Glomerular visceral epithelial cell (primary cell): ENCODE results near the gene KANSL1L.
"Not testable (repeated sequence)": the region's sequence is repeated elsewhere in the genome, so short reads cannot be mapped to it uniquely, and the experiment has no call there.

Source experiments
- DNase-seq: peaks from one replicate; pipeline ENCODE4 v3.0.0-alpha.2; 2016; ENCODE audit errors: extremely low spot score

KANSL1L gene

DNA sequence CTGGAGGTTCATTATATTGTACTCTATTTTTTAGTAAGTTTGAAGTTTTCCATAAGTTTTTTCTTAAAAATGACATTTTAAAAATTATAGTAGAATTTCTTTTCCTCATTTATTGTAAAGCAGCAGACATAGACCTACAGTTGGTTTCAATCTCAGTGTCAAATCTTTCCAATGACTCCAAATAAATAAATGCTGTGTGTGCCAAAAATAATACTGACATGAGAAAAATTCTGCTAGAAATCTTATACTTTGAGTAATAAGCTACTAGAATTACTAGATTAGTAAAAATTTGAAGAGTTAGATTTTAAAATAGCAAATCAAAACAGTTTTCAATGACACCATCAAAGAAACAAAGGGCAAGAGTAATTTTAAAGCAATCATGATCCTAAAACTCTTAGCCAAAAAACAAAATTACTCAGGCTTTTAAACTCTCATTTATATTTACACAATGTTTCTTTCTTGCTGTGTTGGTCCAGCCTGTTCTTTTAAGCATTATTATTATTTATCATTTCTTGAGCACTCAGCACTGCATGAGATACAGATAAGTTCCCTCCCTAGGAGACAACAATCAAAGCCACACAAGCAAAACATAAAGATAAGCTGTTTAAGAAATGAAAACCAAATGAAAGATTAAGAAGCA is 8.3 kb upstream of the KANSL1L start:
- no peak for DNase-seq

DNA sequence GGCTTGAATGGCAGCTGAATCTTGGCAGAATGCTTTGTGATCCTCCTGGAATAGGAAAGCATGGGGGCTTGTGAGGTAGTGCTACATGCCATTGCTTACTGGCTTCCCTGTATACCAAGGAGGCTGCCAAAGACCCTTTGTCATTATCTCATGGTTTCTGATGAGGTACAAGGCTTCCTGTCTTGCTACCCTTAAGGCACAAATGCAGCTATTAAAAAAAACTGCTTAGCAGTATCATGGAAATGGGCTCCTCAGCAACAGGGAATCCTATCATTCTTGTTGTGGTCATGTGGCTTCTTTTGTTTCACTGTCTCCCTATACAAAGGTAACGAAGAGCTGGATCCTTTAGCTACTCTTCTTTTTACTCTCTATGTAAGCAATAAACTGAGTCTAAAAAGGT is 6.6 kb upstream of the KANSL1L start:
- no peak for DNase-seq

DNA sequence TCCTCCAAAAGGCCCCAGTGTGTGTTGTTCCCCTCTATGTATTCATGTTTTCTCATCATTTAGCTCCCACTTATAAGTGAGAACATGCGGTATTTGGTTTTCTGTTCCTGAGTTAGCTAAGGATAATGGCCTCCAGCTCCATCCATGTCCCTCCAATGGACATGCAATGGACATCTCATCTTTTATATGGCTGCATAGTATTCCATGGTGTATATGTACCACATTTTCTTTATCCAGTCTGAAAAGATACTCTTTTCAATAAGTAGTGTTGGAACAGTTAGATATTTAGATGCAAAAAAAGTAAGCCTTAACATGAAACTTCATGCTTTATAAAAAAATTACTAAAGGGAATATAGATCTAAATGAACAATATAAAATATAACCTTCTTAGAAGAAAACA is 5.9 kb upstream of the KANSL1L start:
- not testable (repeated sequence) for DNase-seq

DNA sequence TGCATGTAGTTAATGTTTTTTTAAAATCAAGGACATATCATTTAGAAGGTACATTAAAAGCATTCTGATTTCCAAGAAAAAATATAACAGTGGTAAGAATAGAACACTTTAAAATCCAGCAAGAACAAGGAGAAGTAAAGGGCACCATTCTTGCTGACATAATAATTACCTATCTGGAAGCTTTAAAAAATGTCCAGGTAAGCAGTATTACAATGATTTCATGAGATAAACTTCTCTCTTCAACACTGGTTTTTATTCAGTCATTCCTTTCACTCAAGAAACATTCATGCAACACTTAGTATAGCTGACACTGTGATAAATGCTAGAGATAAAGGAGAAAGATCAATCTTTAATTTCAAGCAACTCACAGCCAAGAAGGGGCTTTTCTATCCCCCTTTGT is 2.9 kb upstream of the KANSL1L start:
- DNase-seq, result no peak

DNA sequence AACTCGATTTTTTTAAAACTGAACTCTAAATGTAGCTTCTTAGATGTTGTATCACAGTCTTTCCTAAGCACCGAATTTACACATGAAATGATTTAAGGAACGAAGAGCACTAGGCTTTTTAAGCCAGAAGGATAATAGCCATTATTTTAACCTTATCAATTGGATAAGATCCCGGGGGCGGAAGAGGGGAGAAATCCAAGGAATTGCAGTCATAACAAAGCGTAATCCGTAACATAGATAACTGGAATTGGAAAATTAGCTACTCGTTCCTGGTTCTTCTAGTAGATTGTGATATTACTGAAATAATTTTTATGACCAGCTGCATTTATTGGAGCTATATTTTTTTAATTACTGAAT is 988 bp upstream of the KANSL1L start:
- DNase-seq, result no peak

DNA sequence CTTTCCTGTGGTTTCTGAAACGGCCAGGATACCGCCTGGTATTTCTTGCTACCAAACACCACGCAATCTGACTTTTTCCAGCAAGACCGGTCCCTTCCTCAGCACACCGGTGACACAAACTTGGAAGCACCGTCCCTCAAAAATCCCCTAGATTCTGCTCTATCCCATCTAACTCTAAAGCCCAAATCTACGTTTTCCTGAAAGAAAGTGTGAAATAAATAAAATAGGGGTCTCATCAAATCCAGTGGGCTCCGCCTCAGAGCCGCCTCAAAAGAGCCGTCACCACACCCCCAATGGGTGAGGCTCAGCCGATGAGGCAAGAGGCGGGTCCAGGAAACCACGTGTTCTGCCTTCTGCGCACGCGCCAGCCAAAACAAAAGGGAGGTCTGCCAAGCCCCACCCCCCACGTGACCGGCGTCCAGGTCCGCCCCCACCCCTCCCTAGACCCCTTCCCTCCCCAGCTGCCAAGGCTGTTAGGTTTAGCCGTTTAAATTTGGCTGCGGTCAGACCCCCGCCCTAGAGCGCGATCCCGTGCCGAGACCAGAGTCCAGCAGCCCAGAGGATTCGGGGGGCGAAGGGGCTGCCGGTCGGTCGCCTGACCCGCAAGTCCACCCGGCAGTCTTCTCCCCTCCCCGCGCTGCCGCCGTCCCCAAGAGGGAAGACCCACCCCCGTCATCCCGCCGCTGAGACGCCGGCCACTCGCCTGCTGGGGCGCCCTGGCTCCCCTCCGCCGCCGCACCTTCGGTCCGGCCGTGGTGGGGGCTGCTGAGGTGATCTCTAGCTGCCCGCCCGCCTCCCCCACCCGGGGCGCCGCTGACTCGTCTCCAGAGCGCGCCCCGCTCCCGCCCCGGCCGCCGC is 534 bp downstream of the KANSL1L start:
- peak; percentile 99 for DNase-seq

DNA sequence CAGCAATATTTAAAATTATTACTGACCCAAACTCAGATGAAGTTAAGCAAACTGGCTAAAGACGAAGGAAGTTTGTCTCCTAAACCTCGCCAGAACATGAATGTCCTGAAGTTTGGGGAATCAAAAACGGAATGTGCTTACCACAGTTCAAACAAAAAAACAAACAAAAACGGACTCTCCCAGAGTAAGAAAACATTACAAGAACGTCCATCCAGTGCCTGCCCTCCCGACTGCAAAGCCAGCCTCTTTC is 1.1 kb downstream of the KANSL1L start:
- DNase-seq, result no peak

DNA sequence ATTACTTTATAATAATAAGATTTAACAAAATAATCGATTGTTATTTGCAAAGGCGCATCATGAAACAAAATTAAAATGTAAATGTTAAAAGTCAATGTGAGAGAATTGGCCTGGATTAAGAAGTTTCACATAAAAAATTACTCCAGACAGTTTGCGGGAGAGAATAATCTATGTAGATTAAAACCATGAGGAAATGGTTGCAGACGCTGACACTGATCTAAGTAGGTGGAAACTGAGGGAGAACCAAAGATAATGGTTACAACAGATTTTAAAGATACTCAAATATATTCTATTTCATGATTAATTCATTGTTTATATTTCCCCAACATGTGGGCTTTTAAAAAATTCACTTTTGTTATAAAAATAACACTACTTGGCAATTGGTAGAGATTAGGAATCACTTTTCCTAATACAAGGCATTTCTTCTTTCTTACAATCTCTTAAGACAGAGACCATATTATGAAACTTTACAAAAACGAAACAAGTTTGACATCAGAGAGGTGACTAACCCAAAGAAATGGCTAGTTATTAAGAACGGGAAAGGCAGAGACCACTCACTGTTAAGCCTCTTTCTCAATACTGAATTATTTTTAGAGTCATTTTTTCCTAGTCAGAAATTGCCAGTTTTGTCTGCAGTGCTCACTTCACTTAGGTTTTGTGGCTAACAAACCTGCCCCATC is 1.6 kb downstream of the KANSL1L start:
- DNase-seq, result peak; percentile 50

DNA sequence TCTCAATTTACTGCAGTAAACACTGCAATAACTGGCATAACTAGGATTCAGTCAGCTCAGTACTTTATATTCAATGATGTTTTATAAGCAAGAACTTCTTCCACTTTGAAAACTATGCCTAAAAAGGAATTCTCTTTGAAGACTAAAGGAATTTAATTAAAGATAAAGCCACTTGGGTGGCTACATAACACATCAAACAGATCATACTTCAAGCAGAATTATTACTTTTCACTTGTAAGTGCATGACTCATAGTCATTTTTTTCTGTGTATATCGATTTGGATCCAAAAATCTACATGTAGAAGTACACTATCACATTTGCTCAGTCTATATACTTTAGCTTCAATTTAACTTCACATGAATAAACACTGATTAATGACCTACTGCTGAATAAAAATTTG is 4.0 kb downstream of the KANSL1L start:
- no peak for DNase-seq

DNA sequence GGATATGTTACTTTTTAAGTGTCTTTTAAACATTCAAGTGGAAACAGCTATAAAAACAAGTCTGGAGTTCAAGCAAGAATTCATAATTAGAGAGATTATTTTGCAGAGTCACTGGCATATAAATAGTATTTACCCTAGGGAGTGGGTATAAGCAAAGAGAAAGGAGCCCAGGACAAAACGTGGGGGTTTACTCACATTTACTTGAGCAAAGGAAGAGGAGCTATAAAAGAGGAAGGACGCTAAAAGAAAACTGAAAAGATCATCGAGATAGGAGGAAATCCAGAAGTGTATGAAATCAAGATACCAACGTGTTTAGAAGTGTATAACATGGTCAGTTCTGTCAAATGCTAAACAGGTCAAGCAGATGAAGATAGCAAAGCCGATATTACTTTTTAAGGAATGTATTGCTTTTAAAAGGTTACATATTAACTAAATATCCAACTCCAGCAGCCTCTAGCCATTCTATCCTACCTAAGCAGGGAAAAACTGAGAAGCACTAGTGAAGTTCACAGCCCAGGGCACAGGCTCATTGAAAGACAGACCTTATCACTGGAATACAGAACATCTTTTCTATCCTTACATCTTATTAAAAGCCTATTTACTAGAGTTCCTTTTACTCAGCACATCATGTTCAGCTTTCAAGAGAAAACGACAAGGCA is 8.6 kb downstream of the KANSL1L start:
- peak; percentile 32 for DNase-seq

DNA sequence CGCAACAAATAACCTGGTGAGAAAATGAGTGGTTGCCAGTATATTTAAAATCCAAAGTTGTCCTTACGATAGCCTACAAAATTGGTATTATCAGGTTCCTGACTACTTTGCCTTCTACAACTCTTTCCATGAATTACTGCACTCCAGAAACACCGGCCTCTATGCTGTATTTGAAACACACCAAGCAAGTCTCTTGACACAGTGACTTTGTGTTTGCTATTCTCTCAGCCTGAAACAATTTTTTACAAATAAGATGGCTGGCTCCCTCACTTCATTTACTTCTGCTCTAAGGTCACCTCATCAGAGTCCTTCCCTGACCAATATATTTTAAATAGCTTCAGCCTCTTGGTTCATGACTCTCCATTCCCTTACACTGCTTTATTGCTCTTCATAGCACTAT is 12.2 kb downstream of the KANSL1L start:
- no peak for DNase-seq

DNA sequence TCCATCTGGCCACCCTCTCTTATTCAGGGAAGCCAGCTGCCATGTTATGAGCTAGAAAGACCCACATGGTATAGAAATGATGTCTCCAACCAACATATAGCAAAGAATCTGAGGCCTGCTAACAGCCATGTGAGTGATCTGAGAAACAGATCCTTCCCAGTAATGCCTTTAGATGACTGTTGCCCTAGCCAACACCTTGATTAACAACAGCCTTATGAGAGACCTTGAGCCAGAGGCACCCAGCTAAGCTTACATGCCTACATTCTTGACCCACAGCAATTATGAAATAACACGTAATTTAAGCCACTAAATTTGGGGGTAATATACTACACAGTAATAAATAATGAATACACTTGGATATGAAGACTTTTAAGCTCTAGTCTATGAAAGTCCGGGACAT is 13.0 kb downstream of the KANSL1L start:
- no peak for DNase-seq

DNA sequence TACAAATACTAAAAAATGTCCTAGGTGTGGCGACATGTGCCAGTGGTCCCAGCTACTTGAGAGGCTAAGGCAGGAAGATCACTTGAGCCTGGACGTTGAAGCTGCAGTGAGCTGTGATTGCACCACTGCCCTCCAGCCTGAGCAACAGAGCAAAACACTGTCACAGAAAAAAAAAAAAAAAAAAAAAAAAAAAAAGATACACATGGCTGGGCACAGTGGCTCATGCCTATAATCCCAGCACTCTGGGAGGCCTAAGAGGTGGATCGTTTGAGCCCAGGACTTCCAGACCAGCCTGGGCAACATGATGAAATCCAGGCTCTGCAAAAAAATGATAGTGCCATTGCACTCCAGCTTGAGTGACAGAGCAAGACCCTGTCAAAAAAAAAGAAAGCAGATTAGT is 13.7 kb downstream of the KANSL1L start:
- DNase-seq, result peak; percentile 30

DNA sequence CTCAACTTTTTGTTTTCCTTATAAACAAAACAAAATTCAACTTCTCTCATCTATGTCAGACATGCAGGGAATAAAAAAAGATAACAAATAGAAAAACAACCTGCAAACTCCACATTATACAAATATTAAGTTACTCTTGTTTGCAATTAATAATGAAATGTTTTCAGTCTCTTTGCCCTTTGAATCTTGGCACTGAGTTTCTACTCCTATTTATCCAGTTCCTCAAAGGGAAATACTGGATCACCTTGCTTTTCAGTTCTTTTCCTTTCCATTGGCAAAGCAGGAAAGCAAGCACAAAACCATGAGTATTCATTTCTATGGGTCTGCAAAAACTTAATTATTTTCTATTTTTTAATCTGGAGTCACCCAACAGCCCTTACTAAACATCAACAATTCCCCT is 23.6 kb downstream of the KANSL1L start:
- DNase-seq, result no peak

DNA sequence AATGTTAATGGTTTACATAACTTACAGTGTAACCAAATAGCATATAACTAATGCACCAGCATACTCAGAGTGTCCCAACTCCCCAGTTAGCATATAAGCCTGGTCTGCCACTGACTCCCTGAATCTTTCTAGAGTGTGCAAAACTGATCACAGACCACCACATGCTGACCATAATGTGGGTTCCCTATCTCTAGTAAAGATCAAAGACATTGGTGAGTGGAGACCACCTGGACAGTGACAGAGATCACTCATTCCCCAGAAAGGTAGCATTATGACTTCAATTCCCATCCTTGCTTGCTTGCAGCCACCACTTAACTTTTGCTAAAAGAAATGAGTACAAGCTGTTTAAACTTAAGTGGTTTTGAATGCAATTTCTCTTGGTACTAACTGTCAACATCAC is 39.0 kb downstream of the KANSL1L start:
- no peak for DNase-seq

DNA sequence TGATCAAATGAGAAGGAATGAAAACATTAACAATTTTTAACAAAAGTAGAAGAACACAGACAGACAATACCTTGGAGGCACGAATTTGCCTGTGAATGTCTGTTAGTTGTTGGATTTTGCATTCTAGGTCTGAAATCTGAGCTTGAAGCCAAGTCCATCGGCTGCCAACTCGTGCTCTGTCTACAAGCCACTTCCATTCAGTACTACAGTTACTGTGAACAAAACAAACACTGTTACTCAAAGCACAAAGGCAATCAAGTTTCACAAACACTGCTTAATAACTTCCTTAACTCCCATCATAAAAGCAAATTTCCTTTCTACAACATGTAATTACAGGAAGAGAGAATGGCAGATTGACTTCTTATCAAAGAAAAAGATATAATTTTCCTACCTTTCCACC is 42.2 kb downstream of the KANSL1L start:
- DNase-seq, result no peak

DNA sequence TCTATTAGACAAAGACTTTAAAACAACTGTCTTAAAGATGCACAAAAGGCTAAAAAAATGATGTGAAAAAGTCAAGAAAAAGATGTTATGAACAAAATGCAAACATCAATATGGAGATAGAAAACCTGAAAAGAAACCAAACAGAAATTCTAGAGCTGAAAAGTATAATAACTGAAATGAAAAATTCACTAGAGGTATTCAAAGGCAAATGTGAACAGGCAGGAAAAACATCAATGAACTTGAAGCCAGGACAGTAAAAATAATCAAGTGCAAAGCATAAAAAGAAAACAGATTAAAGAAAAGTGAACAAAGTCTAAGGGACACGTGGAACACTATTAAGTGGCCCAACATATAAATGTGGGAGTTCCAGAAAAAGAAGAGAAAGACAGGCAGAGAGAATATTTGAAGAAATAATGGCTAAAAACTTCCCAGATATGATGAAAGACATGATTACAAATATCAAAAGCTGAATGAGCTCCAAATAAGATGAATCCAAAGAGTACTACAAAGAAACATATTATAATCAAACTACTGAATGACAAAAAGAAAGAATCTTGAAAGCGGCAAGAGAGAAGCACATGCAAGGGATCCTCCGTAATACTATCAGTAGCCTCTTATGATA is 57.5 kb downstream of the KANSL1L start:
- DNase-seq, result no peak

DNA sequence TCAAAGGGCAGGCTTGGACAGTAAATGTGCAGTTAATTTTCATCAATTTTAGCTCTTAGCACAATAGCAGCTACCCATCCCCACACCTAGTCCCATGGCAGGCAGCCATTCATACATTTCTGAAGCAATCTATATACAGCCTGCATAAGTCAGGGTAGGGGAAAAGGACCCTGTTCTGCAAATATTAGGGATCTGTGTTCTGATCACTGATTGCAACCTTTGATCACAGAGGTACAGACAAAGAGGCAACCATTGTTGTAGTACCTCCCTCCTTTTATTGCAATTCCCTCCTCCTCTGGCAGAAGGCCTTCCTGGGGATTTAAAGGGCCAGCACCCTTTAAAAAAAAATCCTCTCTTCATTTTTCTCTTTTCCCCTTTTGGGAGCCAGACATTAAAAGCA is 58.3 kb downstream of the KANSL1L start:
- no peak for DNase-seq

DNA sequence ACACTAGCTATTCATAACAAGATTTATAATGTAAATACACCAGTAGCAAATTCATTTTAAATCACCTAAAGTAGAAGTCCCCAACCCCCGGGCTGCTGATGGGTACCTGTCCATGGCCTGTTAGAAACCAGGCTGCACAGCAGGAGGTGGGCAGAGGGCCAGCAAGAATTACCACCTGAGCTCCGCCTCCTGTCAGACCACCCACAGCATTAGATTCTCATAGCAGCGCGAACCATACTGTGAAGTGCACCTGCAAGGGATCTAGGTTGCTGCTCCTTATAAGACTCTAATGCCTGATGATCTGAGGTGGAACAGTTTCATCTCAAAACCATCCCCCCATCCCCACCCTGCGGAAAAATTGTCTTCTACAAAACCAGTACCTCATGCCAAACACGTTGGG is 71.3 kb downstream of the KANSL1L start:
- DNase-seq, result no peak

DNA sequence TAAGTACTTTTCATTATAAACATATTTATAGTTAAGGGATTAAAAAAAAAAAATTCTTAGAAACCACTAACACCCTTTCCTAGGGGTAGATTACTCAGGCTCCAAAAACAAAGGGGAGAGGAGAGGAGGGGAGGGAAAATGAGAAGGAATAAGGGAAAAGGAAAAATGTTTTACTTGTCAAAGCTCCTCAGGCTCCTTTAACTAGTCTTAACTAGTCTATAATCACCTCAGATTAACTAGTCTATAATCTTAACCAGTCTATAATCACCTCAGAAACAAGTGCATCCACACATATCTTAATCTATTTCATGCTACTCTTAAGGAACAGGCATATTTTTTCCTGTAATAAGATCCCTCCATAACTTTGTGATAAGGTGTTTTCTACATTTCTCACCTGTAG is 76.4 kb downstream of the KANSL1L start:
- no peak for DNase-seq

DNA sequence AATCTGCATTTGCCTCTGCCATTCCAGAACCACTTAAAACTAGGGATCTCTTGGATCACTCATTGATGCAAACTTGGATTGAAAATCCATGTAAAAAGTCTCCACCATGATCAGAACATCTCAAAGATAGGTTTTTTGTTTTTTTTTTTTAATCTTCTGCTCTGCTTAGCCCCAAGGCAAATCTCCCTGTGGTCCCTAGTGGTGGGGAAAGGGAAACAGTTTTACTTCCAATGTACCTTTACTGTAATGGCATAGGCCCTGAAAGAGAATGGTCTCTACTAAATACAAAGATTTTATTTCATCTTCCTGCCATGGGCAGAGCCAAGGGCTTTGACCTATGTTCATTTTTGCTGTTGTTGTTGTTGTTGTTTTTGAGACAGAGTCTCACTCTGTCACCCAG is 78.4 kb downstream of the KANSL1L start:
- no peak for DNase-seq

DNA sequence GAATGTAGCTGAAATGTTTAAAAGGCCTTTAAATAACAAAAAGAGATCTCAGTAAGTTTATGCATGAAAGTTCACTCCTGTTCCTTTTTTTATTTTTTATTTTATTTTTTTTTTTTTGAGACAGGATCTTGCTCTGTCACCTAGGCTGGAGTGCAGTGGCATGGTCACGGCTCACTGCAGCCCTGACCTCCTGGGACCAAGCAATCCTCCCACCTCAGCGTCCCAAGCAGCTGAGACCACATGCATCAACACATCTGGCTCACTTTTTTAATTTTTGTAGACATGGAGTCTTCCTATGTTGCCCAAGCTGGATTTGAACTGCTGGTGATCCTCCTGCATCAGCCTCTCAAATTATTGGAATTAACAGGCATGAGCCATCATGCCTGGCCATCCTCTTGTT is 84.3 kb downstream of the KANSL1L start:
- no peak for DNase-seq
